ENCODE results near the gene PJVK.

- no peak for TF ChIP-seq RCOR1 (IDR thresholded peaks at IDR 0.05; ENCODE audit: insufficient replicate concordance, low read length)
- TF ChIP-seq CTCF (conservative IDR thresholded peaks at IDR 0.05; ENCODE audit: low read depth, low read length), result no peak
- no peak for TF ChIP-seq POLR2A (IDR thresholded peaks at IDR 0.05; ENCODE audit: low read depth, low read length)
- TF ChIP-seq CEBPB (IDR thresholded peaks at IDR 0.05; ENCODE audit: low read depth, low read length), result no peak
Observed at GRCh38 chr2:178412047-178412446, 39.1 kb upstream of the PJVK start.
